ENCODE data around the gene VWA8.

- TF ChIP-seq POLR2A (IDR thresholded peaks at IDR 0.05; ENCODE audit: low read depth) (no peak), CTCF (IDR thresholded peaks at IDR 0.05) (no peak), POLR2AphosphoS5 (IDR thresholded peaks at IDR 0.05) (no peak), EP300 (IDR thresholded peaks at IDR 0.05) (no peak)
These were observed 118.8 kb downstream of the VWA8 start for GRCh38 chr13:41842036-41842620.
